Stimulated activated CD4-positive, alpha-beta T cell treated with anti-CD3 and anti-CD28 coated beads, Interleukin-1b, Interleukin-23, amount 100 ng/mL, for 24 hours (primary cell): ENCODE results near the gene GPR135.

ENCODE experiments used
- DNase-seq, 4 experiments: peaks; one replicate each; pipeline ENCODE4 v3.0.0-alpha.2; 2020; ENCODE audit warnings: low read depth in 4 of 4, low spot score in 1 of 4

GPR135 gene

DNA sequence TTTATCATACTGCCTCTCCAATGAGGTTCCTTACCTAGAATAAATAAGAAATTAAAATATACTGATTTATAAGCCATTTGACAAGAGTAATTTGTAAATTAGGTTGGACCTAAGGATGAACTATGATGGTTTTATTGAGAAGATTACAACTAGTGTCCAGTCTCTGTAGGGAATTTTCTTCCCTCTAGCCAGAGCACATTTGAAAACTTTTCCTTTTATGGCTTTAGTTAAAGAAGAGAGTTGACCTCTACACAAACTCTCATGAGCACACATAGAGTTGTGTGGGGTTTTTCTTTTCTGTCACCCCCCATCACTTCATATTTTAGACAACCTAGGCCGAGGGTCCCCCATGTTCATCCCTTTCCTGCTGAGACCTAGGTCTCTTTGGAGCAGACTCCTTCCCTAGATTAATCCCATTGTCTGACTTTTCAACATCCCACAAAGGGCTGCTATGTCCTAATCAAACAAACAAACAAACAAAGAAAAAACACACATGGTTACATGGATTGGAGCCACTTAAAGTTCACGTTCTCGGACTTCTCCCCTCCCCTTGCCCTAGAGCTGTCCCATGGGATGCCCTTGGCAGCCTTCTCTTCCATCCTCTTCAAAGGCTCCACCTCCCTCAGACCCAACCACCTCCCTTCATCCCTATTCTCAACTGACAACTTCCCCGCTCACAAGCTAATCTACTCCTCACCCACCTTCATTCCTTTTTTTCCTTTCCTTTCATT lies 40.7 kb downstream of the GPR135 start:
- DNase-seq, result no peak

DNA sequence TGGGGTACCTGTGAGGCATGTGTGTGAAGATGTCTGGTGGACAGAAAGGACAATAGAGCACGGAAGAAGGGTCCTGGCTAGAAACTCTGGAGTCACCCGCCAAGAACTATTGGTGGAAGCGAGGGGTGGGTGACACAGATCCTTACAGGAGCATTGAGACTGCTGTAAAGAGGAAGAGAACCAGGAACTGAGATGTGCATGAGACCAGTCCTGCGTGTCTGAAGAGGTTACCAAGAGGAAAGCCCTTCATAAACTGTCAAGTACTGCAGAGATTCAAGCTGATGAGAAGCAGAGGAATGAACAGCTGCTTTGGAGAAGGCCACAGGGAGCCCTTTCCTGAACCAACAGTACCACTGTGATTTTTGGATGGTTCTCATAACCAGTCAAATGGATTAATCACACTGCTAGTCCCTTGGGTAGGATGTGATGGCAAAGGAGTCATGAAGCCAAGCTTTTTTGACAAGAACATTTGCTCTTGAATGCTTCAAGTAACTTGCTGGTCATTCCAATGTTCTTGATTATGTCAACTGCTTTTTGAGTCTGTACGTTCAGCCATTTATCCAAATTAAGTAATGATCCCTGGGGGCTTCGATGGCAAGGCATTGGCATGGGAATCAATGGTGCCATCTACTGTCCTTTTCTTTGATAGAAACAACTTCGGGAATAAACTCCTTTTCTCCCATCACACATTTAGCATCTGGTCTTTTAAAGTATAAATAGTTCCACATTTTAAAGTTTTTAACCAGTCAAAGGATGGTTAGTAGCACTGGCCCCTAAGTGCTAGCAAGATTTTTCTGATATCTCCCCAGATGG lies 42.9 kb downstream of the GPR135 start:
- no peak for DNase-seq

DNA sequence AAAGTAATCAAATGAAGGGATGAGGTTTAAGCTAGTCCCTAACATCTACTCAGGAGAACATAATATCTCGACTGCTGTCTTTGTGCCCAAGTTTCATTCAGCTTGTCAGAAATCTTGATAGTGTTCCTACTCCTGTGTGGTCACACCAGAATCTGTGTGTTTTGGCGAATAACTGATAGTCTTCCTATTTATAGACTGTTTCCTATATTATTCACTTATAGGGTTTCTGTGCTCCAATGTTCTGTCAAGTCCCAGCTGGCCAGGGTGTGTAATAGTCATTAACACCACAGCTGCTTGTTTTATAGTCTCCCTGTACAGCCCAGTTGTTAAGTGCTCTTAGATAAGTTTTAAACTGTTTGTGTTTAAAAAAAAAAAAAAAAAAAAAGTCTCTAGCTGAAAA lies 45.9 kb downstream of the GPR135 start:
- no peak for DNase-seq

DNA sequence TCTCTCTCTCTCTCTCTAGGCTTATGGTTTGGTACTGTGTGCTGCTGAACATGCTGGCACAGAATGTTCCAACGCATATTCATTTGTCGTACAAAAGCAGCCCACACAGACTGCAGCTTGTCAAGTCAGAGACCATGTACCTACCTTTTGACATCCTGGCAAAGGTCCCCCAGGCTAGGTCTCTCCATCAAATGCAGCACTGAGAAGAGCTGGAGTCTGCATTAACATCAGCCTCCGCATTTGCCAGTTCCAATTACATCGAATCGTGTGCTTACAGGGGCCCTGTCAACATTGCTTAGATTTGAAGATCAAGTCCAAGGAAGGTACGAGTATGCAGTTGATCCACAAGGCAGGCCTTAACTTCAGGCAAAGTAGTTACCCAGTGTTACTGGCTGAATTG lies 47.9 kb downstream of the GPR135 start:
- no peak for DNase-seq

DNA sequence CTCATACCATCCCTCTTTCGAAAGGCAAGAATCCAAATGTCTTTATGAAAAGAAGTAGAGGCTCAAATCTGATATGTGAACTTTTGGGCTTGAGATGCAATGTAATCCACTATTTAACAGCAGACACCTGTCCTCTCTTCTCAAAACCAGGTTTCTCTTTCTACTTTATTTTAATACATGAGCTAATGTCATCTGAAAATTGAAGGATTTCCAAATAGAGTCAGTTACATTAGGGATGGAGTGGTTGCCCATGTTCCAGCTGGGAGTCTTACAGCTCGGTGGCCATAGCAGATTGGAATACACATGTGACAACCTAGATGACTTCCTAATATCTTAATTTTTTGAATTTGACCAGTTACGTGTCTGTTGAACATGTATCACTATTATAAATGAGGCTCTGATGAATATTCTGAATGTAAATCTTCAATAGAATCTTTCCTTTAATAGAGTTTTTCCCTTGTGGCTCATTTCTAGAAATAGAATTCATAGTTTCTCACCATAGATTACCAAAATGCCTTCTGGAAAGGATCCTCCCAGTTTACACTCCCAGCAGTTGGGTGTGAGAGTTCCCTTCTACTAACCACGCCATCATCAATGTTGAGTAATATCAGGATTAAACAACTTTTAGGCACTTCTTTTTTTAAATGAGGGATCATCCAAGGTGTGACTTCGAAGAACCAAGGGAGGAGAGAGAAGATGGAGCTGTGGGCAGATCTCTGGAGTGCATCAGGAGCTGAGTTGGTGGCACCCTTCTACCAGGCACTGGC lies 49.2 kb downstream of the GPR135 start:
- no peak for DNase-seq
